GM18868 (cell line): ENCODE data around the gene GPR157.

Experiments used
- ATAC-seq: cut with Tn5 transposase; IDR thresholded peaks from one replicate; pipeline ENCODE4 v1.9.1; 2021; ENCODE audit warnings: mild to moderate bottlenecking, moderate library complexity; ENCODE audit not compliant: unreplicated experiment

Gene GPR157

GRCh38 chr1:9088807-9089206 is 40.1 kb downstream of the GPR157 start:
- ATAC-seq = no peak

- no peak for ATAC-seq
Measured at GRCh38 chr1:9087411-9088125, 41.3 kb downstream of the GPR157 start.

GRCh38 chr1:9086796-9087195 is 42.1 kb downstream of the GPR157 start:
- ATAC-seq = no peak

- no peak for ATAC-seq
Measured at GRCh38 chr1:9086045-9086444, 42.9 kb downstream of the GPR157 start.

GRCh38 chr1:9085306-9085940 is 43.5 kb downstream of the GPR157 start:
- ATAC-seq = no peak

GRCh38 chr1:9084906-9085305 is 44.0 kb downstream of the GPR157 start:
- ATAC-seq = no peak

- ATAC-seq = no peak
Measured at GRCh38 chr1:9081473-9081872, 47.4 kb downstream of the GPR157 start.

GRCh38 chr1:9080705-9081291 is 48.1 kb downstream of the GPR157 start:
- no peak for ATAC-seq

GRCh38 chr1:9079988-9080704 is 48.8 kb downstream of the GPR157 start:
- ATAC-seq = peak; percentile 41

GRCh38 chr1:9078752-9079500 is 50.0 kb downstream of the GPR157 start:
- ATAC-seq = no peak

GRCh38 chr1:9078015-9078751 is 50.7 kb downstream of the GPR157 start:
- ATAC-seq = no peak

GRCh38 chr1:9075022-9075421 is 53.9 kb downstream of the GPR157 start:
- no peak for ATAC-seq

GRCh38 chr1:9073143-9073542 is 55.8 kb downstream of the GPR157 start:
- no peak for ATAC-seq

GRCh38 chr1:9071554-9072235 is 57.2 kb downstream of the GPR157 start:
- no peak for ATAC-seq

GRCh38 chr1:9070486-9070885 is 58.4 kb downstream of the GPR157 start:
- no peak for ATAC-seq

GRCh38 chr1:9069326-9070100 is 59.4 kb downstream of the GPR157 start, which contains the start of gene SLC2A5:
TSS of gene SLC2A5 (minus strand) at chr1:9069635. CDS start at chr1:9069536, 99 bp downstream.
- peak; percentile 93 for ATAC-seq

GRCh38 chr1:9068981-9069325 is 59.9 kb downstream of the GPR157 start:
- no peak for ATAC-seq

GRCh38 chr1:9066945-9067807 is 61.7 kb downstream of the GPR157 start:
- ATAC-seq = no peak
